Stimulated activated CD8-positive, alpha-beta memory T cell treated with anti-CD3 and anti-CD28 coated beads, Interleukin-12 subunit alpha, Interleukin-12 subunit beta, amount 100 ng/mL, for 4 hours (primary cell): ENCODE measurements around the gene RNF141.

Source experiments
- DNase-seq: peaks from one replicate; pipeline ENCODE4 v3.0.0-alpha.2; 2020; ENCODE audit warnings: low read depth

Gene RNF141

DNA sequence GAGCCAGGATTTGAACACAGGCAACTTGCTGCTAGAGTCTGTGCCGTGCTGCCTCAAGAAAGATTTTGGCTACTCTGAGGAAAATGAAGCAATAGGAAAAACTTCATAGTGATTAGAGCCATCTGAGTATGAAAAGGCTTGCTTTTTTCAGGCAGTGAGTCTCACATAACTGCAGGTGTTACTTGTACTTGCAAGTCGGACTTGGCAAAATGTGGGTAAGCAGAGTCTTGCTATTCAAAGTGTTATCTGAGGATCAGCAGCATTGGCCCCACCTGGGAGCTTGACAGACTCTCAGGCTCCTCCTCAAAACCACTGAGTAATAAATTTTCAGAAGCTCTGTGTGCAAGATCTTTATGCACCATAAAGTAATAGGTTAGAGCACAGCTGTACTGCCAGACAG, 18.1 kb downstream of the RNF141 start:
- DNase-seq = no peak

DNA sequence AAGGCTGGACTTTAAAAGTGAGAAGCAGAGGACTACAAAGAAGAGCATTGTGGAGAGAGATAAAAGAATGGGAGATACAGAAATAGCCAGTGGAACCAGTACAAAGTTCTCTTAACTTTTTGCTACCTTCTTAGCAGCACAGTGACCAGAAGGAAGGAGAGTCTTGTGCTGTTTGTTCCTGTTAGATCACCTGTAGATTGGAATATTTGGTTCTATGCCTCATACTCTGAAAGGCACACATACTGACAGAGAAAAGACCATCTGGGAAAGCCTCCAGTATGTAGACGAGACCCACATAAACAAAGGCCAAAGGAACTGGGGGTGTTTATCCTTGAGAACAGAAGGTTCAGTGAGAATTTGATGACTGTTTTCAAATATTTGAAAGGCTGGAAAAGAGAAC, 18.7 kb downstream of the RNF141 start:
- DNase-seq = no peak

DNA sequence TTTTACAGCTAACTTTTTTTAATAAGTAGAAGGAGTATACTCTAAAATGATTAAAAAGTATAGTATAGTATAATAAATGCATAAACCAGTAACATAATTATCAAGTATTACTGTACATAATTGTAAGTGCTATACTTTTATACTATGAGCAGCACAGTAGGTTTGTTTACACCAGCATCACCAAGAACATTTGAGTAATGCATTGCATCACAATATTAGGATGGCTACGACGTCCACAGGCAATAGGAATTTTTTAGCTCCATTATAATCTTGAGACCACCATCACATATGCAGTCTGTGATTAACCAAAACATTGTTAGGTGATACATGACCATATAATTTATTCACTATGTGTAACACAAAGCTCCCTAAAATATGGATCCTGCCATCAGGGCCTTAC, 20.4 kb downstream of the RNF141 start:
- DNase-seq = no peak

DNA sequence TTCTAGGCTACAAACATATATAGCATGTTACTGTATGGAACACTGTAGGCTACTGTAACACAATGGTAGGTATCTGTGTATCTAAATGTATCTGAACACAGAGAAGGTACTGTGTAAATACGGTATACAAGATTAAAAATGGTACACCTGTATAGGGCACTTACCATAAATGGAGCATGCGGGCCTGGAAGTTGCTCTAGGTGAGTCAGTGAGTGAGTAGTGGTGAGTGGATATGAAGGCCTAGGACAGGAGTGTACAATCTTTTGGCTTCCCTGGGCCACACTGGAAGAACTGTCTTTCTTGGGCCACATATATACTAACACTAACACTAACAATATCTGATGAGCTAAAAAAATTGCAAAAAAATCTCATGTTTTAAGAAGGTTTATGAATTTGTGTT, 21.4 kb downstream of the RNF141 start:
- no peak for DNase-seq

DNA sequence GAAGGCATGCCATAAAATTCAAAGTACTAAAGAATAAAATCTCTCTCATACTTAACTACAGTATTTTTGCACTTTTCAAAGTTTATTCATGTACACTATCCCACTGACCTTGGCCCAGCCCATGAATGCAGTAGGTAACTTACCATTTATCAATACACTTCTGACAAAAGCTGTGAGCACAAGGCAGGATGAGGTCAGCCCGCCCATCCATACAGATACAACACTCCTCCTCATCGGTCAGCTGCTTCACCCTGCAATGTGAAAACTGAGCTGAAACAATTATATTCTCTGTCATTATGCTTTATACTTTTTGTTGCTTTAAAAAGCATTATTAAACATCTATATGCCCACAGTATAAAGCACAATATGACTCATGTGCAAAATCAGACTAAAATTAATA, 22.1 kb downstream of the RNF141 start:
- DNase-seq = no peak

DNA sequence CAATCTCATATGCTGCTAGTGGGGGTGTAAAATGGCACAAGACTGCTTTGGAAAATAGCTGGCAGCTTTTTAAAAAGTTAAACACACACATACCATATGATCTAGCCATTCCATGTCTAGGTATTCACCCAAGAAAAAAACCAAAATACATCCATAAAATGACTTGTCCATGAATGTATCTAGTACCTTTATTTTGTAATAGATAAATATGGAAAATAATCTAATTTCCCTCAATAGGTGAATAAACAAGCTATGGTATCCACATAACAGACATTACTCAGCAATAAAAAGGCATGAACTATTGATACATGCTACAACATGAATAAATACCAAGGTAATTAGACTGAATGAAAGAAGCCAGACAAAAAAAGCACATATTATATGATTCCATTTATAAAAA, 22.9 kb downstream of the RNF141 start:
- DNase-seq = no peak

DNA sequence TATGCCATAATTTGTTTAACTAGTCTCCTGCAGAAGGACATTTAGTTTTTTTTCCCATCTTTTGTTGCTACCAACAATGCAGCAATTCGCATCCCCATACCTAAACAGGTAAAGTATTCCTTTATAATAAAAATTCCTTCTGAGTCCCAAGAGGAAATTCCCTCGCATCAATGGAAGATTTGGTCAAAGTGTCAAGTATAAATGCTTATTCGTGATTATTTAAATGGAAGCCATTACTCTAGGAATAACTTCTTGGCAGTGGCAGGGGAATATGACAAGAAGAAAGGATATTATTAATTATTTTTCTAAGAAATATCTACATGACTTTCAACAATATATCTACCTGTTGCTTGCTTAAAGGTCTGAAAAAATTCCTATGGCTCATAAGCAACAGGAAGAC, 25.6 kb downstream of the RNF141 start:
- DNase-seq = no peak

DNA sequence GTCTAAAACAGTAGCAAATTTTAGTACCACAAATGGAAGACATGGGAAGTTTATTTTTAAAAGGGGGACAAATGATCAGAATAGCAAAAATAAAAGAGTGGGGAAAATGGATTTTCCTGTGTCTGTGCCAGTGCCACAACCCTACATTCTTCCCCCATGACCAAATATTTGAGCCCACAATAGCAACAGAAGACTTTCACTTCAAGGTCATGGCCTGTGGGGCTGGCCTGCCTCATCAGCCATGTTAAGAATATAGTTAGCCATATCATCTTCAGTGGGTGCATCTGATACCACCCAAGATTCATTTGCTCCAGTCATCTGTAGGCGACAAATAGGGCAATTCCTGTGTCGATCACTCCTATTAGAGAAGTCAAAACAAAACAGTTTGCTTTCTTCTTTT, 26.3 kb downstream of the RNF141 start:
- DNase-seq = no peak

DNA sequence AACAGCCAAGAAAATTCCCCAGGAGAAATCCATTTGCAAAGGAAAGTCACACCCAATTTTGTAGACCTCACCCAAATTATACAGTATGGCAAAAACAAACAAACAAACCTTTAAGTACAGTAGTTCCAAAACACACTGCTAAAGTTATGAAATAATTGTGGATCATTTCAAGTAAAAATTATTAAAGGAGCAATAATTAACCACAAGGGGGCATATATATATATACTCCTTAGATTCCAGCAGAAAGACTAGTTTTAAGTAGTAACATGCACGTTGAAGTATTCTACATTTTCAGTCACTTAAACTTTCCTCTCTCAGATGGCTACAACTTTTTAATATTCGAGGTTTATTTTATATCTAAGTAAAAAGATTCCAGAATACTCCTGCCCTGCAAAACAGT, 26.8 kb downstream of the RNF141 start:
- DNase-seq = no peak

DNA sequence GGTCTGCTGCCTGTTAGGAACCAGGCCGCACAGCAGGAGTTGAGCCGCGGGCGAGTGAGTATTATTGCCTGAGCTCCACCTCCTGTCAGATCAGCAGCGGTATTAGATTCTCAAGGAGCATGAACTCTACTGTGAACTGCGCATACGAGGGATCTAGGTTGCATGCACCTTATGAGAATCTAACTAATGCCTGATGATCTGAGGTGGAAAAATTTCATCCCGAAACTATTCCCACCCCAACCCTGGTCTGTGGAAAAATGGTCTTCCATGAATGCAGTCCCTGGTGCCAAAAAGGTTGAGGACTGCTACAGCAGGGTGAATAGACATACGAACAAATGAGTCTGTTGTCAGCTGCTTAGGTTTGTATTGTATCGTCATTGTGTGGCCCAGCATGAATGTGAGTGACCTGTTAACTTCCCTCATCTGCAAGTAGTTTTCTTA, 29.8 kb downstream of the RNF141 start:
- no peak for DNase-seq

DNA sequence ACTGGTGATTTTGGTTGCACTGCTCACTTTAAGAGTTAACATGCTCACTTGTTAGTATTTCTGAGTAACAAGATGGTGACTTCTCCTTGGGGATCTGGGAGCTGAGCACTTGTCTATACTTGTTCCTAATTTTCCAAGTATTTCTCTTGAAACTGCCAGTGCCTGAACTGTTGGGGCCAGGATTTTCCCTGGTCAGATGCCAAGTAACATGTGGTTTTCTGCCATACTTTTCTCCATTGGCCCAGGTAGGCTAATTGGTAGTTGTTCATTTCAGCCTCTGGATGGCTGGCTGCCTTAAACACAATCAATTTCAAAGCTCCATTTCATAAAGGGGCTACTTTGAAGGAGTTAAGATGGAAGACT, 35.0 kb downstream of the RNF141 start:
- DNase-seq = no peak

DNA sequence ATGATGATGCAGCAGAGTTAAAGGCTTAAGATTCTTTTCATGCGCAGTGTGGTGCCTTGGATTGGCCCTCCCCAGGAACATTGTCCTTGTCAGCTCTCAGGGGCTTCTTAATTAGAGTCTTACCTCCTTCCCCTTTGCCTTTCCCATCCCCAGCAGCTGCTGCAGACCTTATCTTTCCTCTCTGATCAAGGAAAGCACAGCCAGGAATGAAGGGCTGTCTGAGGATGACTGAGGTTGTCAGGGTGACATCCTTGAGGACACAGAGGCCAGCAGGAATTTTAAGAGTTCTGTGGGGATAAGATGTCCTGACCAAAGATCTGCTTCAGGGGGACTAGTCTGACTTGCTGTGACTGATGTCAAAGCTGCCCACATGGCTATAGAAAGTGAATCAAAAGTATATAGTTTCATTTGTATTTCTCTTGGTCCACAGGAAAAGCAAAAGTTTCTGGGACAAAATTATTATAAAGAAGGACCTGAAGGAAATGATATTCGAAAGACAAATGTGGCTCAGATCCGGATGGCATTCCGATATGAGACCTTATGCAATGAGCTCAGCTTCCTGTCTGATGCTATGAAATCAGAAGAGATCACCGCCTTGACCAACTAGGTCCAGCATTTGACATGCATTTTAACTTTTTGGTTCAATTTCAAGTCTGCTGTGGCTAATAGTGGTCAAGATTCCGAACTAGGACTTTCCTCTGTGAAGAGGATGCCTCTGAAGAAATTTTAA, 35.5 kb downstream of the RNF141 start:
- no peak for DNase-seq

DNA sequence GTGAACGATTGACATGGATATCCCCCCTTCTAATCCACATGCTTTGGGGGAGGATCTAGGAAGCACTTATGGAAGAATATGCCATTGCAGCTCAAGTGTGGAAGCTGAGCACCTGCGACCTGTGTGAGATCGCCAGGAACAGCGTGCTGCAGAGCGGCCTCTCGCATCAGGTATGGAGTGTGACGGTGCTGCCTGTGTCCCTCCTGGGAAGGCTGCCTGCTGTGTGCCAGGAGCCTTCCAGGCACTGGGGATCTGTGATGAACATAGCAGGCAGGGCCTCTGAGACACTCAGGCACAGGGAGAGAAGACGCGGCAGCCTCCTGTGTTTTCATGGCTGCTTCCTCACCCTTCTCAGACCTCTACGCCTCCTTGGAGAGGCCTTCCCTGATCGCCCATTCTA, 36.5 kb downstream of the RNF141 start:
- no peak for DNase-seq

DNA sequence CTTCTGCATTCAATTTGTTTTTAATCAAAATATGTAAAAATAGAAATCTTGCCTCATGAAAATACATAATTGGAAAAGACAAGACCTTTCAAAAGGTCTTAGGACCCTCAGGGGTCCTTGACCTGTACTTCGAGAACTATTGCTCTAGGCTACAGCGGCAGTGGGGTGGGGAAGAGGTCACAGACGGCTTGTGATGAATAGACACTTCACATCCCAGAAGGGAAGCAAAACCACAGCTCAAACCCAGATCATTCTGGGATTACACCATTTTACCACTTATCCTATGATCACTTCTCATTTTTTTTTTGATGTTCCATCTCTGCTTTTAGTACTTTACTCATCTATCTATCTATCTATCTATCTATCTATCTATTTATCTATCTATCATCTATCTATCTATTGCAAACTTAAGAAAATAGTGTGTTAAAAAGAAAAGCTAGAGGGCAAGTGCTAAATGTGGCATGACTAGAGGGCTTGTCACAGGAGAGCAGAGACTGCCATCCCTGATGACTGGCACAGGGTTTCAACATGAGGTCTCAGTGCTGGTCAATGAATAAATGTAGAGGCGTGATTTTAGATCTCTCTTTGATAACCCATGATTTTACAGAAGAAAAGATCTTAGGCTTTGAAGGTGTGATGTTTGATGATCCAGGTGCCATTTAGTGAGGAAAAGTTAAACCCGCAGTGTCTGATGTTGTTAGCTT, 37.1 kb downstream of the RNF141 start:
- no peak for DNase-seq

DNA sequence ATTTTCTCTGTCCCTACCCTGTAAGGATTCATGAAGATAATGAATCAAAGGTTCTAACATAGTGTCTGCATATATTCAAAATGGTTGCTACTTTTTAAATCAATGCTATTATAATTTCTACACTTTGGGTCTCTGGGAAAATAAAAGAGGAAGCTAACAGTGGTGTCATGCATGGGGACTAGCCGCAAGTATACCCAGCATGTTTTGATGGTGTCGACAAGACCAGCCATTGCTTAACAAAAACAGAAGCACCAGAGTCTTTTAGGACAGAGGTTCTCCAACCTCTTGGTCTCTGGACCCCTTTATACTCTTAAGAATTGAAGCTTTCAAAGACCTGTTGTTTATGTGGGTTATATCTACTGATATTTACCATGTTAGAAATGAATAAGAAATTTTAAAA, 37.8 kb downstream of the RNF141 start:
- no peak for DNase-seq

DNA sequence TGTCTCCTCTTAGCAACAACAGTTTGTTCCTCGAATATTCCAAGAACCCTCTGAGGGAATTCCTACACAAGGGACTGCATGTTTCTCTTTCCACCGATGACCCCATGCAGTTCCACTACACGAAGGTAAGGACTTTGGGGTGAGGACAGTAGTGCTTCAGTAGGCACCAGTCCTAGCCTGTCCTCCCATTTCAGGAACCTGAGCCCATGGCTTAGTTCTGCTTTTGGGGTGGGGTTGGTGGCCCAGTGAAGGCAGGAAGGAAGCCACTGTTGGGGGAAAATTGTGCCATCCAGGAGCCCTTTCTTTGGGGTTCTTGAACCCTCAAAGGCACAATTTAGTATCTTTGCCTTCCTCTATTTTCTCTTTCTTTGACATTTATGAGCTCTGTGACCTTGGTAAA, 38.2 kb downstream of the RNF141 start:
- no peak for DNase-seq

DNA sequence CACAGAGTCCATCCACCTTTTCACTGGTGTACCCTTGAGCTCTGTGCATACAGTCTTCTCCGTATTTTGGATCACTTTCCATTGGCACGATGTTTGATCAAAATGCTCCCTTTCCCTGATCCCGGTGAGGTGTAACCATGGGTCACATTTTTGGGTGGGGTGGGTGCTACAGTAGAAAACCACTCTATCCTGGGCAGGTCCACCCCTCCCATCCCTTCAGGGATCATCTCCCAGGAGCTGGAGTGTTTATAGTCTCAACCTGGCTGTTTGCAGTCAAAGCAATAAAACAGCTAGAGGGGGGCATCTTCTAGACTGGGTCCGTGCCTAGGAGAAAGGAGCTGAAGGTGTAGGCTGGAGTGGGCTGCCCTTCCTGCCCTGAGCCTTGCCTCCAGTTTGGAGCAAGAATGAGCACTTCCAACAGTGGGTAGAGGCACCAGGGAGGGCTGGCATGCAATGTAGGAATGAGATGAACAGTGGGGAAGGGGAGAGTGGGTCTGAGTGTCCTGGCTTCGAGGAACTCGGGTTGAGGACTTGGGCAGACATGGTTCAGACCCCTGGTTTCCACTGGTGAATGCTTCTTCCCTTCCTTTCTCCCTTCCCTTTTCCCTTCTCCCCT, 38.8 kb downstream of the RNF141 start:
- no peak for DNase-seq

DNA sequence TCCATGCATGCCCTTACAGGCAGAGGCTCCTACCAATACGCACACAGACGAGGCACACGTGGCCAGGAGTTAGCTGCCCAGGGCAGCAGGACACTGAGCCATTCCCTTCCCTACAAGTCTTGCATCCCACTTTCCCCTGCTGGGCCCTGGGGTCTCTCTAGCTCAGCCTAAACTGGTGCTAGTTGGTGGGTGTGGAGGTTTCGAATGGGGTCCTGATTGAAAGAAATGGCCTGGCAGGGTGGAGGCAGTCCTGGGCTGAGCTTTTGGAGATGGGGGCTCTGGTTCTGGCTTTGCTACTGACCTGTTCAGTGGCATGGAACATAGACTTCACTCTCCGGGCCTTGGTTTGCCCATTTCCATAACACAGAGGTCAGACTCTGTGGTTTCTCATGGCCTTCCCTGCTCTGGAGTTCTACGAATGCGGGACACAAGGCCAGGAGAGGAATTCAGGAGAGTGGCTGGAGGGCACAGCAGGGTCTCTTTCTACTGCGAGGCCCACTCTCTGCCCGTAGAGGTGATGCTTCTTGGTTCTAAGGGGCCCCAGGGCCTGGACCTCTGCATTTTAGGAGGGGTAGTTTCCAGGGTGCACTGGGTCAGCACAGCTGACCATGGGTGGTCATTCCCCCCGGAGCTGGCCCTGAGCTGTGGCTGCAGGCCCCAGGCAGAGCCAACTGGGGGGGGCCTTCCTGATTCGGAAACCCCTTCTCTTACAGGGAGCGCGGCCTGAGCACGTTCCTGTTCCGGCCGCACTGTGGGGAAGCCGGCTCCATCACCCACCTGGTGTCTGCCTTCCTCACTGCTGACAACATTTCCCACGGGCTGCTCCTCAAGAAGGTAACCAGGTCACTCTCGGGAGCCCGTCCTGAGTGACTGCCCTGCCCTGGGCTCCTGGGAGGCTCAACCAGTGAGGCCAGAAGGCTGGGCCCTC, 40.0 kb downstream of the RNF141 start:
- no peak for DNase-seq

DNA sequence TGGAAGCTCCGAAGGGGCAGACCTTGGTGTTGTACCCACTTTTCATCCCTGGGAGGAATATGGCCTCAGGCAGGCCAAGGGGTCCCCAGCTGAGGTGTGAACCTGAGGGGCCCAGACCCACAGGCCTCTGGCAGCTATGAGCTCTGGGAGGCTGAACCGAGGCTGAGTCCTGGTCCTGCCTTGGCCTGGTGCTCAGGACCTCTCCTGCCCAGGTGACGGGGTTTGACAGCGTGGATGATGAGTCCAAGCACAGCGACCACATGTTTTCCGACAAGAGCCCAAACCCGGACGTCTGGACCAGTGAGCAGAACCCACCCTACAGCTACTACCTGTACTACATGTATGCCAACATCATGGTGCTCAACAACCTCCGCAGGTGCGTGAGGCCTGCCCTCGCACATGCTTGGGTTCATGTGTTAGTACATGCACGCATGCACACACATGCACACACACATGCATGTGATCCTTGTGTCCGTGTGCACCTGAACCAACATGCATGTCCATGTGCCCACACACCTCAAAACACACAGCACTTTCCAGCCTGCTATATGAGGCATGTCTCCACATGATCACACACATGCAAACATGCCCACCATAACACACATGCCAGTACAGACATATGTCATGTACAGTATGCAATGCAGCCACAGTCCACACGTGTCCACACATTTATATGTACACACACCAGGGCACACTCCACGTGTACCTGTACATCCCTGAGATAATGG, 40.9 kb downstream of the RNF141 start:
- no peak for DNase-seq

DNA sequence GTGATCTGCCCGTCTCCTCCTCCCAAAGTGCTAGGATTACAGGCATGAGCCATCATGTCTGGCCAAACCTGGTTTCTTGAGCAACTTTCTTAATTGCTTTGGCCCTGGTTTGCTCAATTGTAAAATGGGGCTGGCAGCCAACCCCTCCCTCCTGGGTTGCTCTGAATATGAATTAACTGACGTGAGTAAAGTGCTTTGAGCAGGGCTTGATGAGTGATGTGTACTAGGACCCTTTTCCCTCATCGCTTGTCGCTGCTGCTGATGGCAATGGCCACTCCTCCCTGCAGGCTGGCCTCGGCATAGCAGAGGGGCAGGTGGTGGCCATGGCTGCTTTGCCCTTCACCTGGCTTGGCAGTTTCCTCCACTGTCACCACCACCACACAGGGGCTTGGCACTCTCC, 41.5 kb downstream of the RNF141 start:
- DNase-seq = no peak

DNA sequence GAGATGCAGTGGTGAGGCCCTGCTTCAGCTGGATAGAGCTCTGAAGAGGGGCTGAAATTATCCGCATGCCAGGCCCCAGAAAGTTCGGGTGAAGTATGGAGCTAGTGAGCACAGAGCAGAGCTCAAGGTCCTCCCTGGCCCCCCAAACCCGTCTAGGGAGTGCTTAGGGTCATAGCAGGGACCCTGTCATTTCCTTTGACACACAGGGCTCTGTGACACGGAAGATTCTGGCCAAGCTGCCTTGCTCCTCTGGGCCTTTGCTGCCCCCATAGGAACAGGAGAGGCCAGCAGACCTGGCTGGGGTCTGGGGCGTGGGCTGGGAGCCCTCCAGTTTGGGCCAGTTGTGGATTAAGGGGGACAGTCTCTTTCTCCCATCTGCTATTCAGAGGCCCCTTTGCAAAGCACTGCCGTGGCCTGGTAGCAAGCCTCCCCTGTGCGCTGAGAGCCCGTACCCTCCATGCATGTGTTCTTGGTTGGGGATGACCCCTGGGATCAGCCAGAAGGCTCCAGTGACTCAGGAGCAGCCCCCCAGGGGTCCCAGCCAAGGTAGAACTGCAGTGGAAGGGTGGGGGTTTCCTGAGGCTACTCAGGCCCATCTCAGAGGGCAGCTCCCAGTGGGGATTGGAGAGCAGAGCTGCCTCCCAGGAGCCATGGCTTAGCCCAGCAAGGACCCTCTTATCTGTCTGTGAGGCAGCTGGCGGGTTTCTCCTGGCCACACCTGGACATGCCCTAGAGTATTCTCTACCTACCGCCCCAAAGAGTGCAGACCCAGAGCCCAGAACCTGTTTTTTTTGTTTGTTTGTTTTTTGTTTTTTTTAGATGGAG, 42.3 kb downstream of the RNF141 start:
- no peak for DNase-seq
